Suprapubic skin (tissue), 4 donors: ENCODE results near the gene RXRB. TPM values are rescaled to one million over a fixed set of nuclear protein-coding genes. Genes with fewer than 3 reads are reported as not detected.

Source experiments
- DNase-seq, 2 donors: peaks; one replicate each; pipeline ENCODE4 v3.0.0-alpha.2; 2019; ENCODE audit warnings: low spot score in 2 of 2
- H3K27ac ChIP-seq: fragments of 200-600 bp; sonication (generic); one replicate; pipeline ENCODE4 v1.5.1; 2019
- H3K27me3 ChIP-seq: fragments of 200-600 bp; sonication (generic); one replicate; pipeline ENCODE4 v1.5.1; 2019
- H3K36me3 ChIP-seq: fragments of 200-600 bp; sonication (generic); one replicate; pipeline ENCODE4 v1.5.1; 2019
- H3K4me1 ChIP-seq: fragments of 200-600 bp; sonication (generic); one replicate; pipeline ENCODE4 v1.5.1; 2019
- H3K4me3 ChIP-seq: fragments of 200-600 bp; sonication (generic); one replicate; pipeline ENCODE4 v1.5.1; 2019; ENCODE audit warnings: mild to moderate bottlenecking
- H3K9me3 ChIP-seq: fragments of 200-600 bp; sonication (generic); one replicate; pipeline ENCODE4 v1.5.1; 2019
- EP300 ChIP-seq: sonication (generic); formaldehyde crosslinking; IDR thresholded peaks from one replicate; pipeline ENCODE4 v1.6.1; 2017; ENCODE audit warnings: antibody characterized with exemption
- POLR2A ChIP-seq, 2 donors: fragments of 450-650 bp; IDR thresholded peaks; one replicate each; pipeline ENCODE4 v1.6.1; 2017; ENCODE audit warnings: antibody characterized with exemption in 2 of 2, mild to moderate bottlenecking in 2 of 2, moderate library complexity in 2 of 2
- POLR2AphosphoS5 ChIP-seq, 3 donors: sonication (generic); formaldehyde crosslinking; IDR thresholded peaks; one replicate each; pipeline ENCODE4 v1.6.1; 2017; ENCODE audit warnings: antibody characterized with exemption in 3 of 3
- WGBS: methylation state at CpG from one replicate; pipeline ENCODE4 v1.1.5; 2018; 5-methylcytosine and 5-hydroxymethylcytosine counted together
- total RNA-seq, 4 donors: library from RNA; depleted of rRNA; stranded (reverse); fragments of >200 nt; gene quantifications; one replicate each; pipeline ENCODE4 v1.1.0, GENCODE V29; 2016
- TF ChIP-seq, protein P1 (sequence below), 2 donors: fragments of 200-600 bp in 1 of 2; fragments of 450-650 bp in 1 of 2; sonication (generic) in 1 of 2; IDR thresholded peaks; one replicate each; pipeline ENCODE4 v1.5.1; 2016 to 2019; ENCODE audit warnings: antibody characterized with exemption in 2 of 2, mild to moderate bottlenecking in 1 of 2, moderate library complexity in 1 of 2

Gene RXRB
- total RNA-seq, 4 donors from 2014 or later, result 18.6 to 47.9 (median 26.9) TPM

DNA sequence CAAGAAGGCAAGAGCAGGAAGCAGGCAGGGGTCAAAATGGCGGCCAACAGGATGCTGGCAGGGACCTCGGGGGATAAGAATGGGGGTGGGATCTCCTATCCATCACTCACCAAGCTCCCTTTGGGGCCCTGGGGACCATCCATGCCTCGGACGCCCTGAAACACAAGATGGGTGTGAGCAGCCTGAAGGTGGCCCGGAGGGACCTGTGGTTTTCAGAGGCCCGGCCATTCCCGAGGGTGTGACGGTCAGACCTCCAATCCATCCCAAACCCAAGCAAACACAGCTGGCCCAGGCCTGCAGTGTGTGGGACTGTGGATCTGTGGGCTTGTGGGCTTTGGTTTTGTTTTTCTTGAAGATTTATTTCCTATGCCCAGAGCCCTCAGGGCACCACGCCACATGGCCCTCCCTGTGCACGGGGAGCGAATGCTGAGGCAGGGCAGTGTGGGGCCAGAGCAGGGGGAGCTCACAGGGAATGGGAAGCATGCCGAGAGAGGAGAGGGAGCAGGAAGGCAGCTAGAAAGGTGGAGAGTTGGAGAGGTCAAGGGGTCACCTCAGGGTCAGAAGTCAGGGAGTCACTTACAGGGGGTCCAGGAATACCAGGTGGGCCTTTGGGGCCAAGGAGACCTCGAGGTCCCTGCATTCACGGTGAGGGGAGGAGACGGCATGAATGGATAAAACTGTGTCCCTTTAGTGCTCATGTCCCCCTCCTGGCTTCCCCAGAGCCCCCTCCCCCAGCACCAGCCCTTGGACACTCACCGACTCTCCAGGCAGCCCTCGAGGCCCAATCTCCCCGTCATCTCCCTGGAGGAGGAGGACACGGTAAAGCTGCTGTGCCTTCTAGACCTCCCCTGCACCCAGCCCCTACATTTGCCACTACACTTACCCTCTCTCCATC, 22.7 kb downstream of the RXRB start:
- Histone ChIP-seq H3K27ac (no peak overlapping the region), H3K9me3 (no peaks in the 10 kb centered on the region), H3K4me3 (no peak overlapping the region), H3K36me3 (no peaks in the 10 kb centered on the region), H3K4me1 (no peaks in the 10 kb centered on the region), H3K27me3 (no peaks in the 10 kb centered on the region)
- TF ChIP-seq POLR2A (IDR thresholded peaks at IDR 0.05) (no peak), POLR2AphosphoS5 (IDR thresholded peaks at IDR 0.05) (no peak), EP300 (no peak)
- TF ChIP-seq, protein P1, sequence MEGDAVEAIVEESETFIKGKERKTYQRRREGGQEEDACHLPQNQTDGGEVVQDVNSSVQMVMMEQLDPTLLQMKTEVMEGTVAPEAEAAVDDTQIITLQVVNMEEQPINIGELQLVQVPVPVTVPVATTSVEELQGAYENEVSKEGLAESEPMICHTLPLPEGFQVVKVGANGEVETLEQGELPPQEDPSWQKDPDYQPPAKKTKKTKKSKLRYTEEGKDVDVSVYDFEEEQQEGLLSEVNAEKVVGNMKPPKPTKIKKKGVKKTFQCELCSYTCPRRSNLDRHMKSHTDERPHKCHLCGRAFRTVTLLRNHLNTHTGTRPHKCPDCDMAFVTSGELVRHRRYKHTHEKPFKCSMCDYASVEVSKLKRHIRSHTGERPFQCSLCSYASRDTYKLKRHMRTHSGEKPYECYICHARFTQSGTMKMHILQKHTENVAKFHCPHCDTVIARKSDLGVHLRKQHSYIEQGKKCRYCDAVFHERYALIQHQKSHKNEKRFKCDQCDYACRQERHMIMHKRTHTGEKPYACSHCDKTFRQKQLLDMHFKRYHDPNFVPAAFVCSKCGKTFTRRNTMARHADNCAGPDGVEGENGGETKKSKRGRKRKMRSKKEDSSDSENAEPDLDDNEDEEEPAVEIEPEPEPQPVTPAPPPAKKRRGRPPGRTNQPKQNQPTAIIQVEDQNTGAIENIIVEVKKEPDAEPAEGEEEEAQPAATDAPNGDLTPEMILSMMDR (IDR thresholded peaks at IDR 0.05), result no peak
- WGBS, result 80% methylated on average over 19 of the region's 19 CpGs
- DNase-seq, result peak in 1 of 2 donors; percentile 51

DNA sequence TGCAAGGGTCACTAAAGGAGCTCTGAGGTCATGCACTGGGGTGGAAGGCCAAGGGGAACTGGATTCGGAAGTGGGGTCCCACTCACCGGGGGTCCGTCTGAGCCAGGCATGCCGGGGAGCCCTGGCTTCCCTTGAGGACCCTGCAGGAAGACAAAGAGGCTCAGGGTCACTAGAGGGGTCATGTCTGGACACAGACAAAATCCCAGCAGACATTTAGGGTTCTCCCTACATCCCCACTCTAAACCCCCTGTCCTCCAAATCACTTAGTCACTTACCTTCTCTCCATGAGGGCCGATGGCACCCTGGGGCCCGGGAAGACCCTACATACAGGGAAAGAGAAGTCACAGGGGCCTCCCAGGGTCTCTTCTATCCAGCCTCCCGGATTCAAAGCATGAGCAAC, 23.6 kb downstream of the RXRB start:
- Histone ChIP-seq H3K36me3 (no peaks in the 10 kb centered on the region), H3K27me3 (no peaks in the 10 kb centered on the region), H3K4me3 (no peak overlapping the region), H3K9me3 (no peaks in the 10 kb centered on the region), H3K4me1 (no peaks in the 10 kb centered on the region), H3K27ac (no peak overlapping the region)
- peak in 1 of 2 donors; percentile 39 for DNase-seq
- WGBS, result 94% methylated on average over 7 of the region's 7 CpGs
- TF ChIP-seq, protein P1 (IDR thresholded peaks at IDR 0.05), result no peak
- no peak for TF ChIP-seq POLR2A (IDR thresholded peaks at IDR 0.05)
- TF ChIP-seq POLR2AphosphoS5 (IDR thresholded peaks at IDR 0.05), result no peak
- no peak for TF ChIP-seq EP300

DNA sequence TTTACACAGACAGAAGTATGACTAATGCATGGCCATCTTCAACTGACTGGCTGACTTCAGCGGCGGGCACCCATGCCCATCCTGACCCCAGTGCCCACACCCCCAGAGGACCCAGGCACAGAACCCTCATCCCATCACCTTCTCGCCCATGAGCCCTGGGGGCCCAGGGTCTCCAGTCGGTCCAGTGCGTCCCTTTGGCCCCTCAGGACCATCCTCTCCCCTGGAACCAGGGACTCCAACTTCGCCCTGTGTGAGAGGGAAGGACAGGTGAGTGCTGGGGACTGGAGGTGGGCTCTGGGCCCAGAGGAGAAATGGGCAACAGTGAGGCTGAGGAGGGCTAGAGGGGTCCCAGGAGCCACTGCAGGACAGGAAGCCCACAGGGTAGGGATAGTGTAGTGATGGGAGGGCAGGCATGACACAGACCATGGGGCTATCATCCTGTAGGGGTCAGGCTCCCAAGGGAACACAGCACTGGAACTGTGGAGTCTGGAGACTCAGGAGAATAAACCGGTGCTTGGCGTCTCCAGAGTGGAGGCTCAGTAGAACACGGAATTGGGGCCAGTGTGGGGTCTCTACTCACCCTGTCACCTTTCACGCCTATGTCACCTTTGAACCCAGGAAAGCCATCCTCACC, 24.9 kb downstream of the RXRB start:
- Histone ChIP-seq H3K4me3 (no peak overlapping the region), H3K4me1 (no peaks in the 10 kb centered on the region), H3K27ac (no peak overlapping the region), H3K9me3 (no peaks in the 10 kb centered on the region), H3K27me3 (no peaks in the 10 kb centered on the region), H3K36me3 (no peaks in the 10 kb centered on the region)
- WGBS, result 81% methylated on average over 9 of the region's 10 CpGs
- TF ChIP-seq POLR2AphosphoS5 (IDR thresholded peaks at IDR 0.05) (no peak), POLR2A (IDR thresholded peaks at IDR 0.05) (no peak)
- DNase-seq, result no peak

DNA sequence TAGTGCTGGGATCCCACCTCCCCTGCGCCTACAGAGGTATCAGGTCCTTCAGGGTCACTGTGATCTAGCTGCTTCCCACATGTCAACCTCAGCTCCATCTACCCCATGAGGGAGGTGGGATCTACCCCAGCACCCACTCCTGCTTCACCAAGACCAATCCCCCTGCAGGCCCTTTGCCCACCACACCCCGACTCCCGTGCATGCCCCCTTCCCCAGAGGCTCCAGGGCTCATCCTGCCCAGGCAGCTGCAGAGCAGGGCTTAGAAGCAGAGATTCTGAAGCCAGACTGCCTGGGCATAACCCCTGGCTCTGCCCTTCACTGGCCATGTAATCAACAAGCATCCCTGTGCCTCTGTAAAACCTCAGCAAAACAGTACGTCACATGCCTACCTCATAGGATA, 25.7 kb downstream of the RXRB start:
- H3K9me3 ChIP-seq, result no peaks in the 10 kb centered on the region
- DNase-seq, result peak in 1 of 2 donors; percentile 40
- no peak overlapping the region for H3K4me3 ChIP-seq
- 76% methylated on average over 2 of the region's 4 CpGs for WGBS
- H3K27ac ChIP-seq, result no peak overlapping the region
- no peaks in the 10 kb centered on the region for H3K36me3 ChIP-seq
- H3K4me1 ChIP-seq, result no peaks in the 10 kb centered on the region
- TF ChIP-seq, protein P1 (IDR thresholded peaks at IDR 0.05), result no peak
- no peak for TF ChIP-seq EP300
- no peak for TF ChIP-seq POLR2A (IDR thresholded peaks at IDR 0.05)
- TF ChIP-seq POLR2AphosphoS5 (IDR thresholded peaks at IDR 0.05), result no peak
- H3K27me3 ChIP-seq, result no peaks in the 10 kb centered on the region

DNA sequence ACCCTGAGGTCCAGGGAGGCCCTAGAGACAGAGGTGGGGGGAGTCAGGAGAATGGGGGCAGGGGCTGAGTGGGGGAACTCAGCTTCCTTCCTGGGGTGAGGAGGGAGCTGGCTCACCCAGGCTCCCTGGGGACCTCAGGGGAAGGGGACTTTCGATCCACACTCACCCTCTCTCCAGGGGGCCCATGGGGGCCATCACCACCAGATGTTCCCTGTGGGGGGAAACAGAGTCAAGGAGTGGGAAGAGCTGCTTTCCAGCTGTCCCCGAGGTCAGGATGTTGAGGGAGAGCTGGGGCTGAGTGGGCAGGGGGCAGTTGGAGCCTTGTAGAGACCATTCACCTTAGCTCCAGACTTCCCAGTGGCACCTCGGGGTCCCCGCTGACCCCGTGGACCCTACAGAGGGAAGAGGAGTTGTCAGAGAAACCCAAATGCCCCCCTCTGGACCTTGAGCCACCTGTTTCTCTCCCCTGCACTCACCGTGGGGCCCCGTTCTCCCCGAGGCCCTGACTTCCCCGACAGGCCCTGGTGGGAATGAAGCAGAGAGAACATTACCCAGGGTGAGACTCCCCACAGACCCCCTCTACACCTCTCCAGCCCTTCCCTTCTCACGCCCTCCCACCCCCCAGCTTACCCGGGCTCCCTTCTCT, 26.8 kb downstream of the RXRB start:
- no peaks in the 10 kb centered on the region for H3K9me3 ChIP-seq
- DNase-seq, result no peak
- 68% methylated on average over 11 of the region's 11 CpGs for WGBS
- H3K27me3 ChIP-seq, result no peaks in the 10 kb centered on the region
- H3K27ac ChIP-seq, result no peak overlapping the region
- TF ChIP-seq, protein P1 (IDR thresholded peaks at IDR 0.05), result no peak
- TF ChIP-seq POLR2AphosphoS5 (IDR thresholded peaks at IDR 0.05) (no peak), POLR2A (IDR thresholded peaks at IDR 0.05) (no peak)
- no peaks in the 10 kb centered on the region for H3K4me1 ChIP-seq
- no peak overlapping the region for H3K4me3 ChIP-seq
- no peaks in the 10 kb centered on the region for H3K36me3 ChIP-seq
